PC-9 (cell line): ENCODE data around the gene ASB1. TPM values are rescaled to one million over a fixed set of nuclear protein-coding genes. Genes with fewer than 3 reads are reported as not detected.
"Not testable (repeated sequence)": the region's sequence is repeated elsewhere in the genome, so short reads cannot be mapped to it uniquely, and the experiment has no call there.

Experiments used
- BruUV-seq: library from RNA; stranded (reverse); fragments of 400-500 nt; replicated peaks from 2 replicates; lab custom pipeline; 2021; lab: Mats Ljungman, UMichigan
- CTCF ChIA-PET: fragments of 300-600 bp; sonication (Branson Sonifier 250); formaldehyde crosslinking; loops from one replicate; lab custom pipeline; 2022; ENCODE audit warnings: antibody characterized with exemption; lab: Charles Lee
- POLR2A ChIA-PET: fragments of 300-600 bp; sonication (Branson Sonifier 250); formaldehyde crosslinking; loops from one replicate; lab custom pipeline; 2022; ENCODE audit warnings: antibody characterized with exemption; ENCODE audit not compliant: unreplicated experiment; lab: Charles Lee
- DNase-seq, 2 experiments: peaks; one replicate each; pipeline versions ENCODE4 v3.0.0 to v3.0.0-alpha.2; 2015 to 2022; ENCODE audit warnings: mixed read lengths in 1 of 2
- H2AFZ ChIP-seq: fragments of 200-600 bp; sonication (generic); 2 replicates; pipeline ENCODE4 v1.8.1; 2017; ENCODE audit warnings: antibody characterized with exemption
- H3F3A ChIP-seq: fragments of 200-600 bp; sonication (generic); 2 replicates; pipeline ENCODE4 v1.8.1; 2017; ENCODE audit warnings: antibody characterized with exemption, mild to moderate bottlenecking, low read depth; ENCODE audit not compliant: insufficient read depth
- H3K27ac ChIP-seq: fragments of 200-600 bp; sonication (generic); 2 replicates; pipeline ENCODE4 v1.6.1; 2016; ENCODE audit warnings: mixed run types
- H3K27me3 ChIP-seq: fragments of 200-600 bp; sonication (generic); 2 replicates; pipeline ENCODE4 v1.6.1; 2016; ENCODE audit warnings: low read depth, mixed run types; ENCODE audit not compliant: insufficient read depth
- H3K36me3 ChIP-seq: fragments of 200-600 bp; sonication (generic); 2 replicates; pipeline ENCODE4 v1.6.1; 2016; ENCODE audit warnings: low read depth, mixed run types
- H3K4me1 ChIP-seq: fragments of 200-600 bp; sonication (generic); replicated peaks from 2 replicates; pipeline ENCODE4 v1.6.1; 2016; ENCODE audit warnings: mixed run types; ENCODE audit not compliant: insufficient read depth
- H3K4me2 ChIP-seq: fragments of 200-600 bp; sonication (generic); 2 replicates; pipeline ENCODE4 v1.6.1; 2017; ENCODE audit warnings: mixed run types
- H3K4me3 ChIP-seq: fragments of 200-600 bp; sonication (generic); 2 replicates; pipeline ENCODE4 v1.6.1; 2016; ENCODE audit warnings: mixed run types
- H3K79me2 ChIP-seq: fragments of 200-600 bp; sonication (generic); 2 replicates; pipeline ENCODE4 v1.6.1; 2017; ENCODE audit warnings: low read depth, mixed run types
- H3K9me2 ChIP-seq: fragments of 200-600 bp; sonication (generic); 2 replicates; pipeline ENCODE4 v1.8.1; 2017; ENCODE audit warnings: mild to moderate bottlenecking; ENCODE audit not compliant: insufficient read depth
- H3K9me3 ChIP-seq: fragments of 200-600 bp; sonication (generic); 2 replicates; pipeline ENCODE4 v1.8.1; 2016; ENCODE audit warnings: low read depth; ENCODE audit not compliant: insufficient read depth
- H4K20me1 ChIP-seq: fragments of 200-600 bp; sonication (generic); 2 replicates; pipeline ENCODE4 v1.8.1; 2017; ENCODE audit not compliant: insufficient read depth
- EZH2 ChIP-seq: fragments of 200-600 bp; sonication (generic); IDR thresholded peaks from 2 replicates; pipeline ENCODE4 v1.8.0; 2017; ENCODE audit warnings: antibody characterized with exemption, low read depth
- intact Hi-C: fragments of 100-400 bp; cut with micrococcal nuclease; formaldehyde crosslinking; loops from one replicate; pipeline ENCODE4 v1.10.0; 2022; ENCODE audit not compliant: unreplicated experiment
- total RNA-seq: library from RNA; stranded (reverse); gene quantifications from 2 replicates; pipeline ENCODE4 v1.2.3, GENCODE V29; 2021
- TF ChIP-seq, protein P1 (sequence below): fragments of 200-600 bp; sonication (generic); conservative IDR thresholded peaks from 2 replicates; pipeline ENCODE4 v1.6.1; 2017; ENCODE audit warnings: mixed run types, antibody characterized with exemption, mild to moderate bottlenecking, moderate library complexity

Gene ASB1
- total RNA-seq, 1 experiment from 2014 or later: 56.7 TPM

GRCh38 chr2:238401551-238401950, 25.2 kb upstream of the ASB1 start:
- Histone ChIP-seq H3K4me3 (no peak overlapping the region), H3K4me1 (no peaks in the 10 kb centered on the region), H3K4me2 (no peak overlapping the region), H4K20me1 (no peaks in the 10 kb centered on the region), H3K9me3 (no peaks in the 10 kb centered on the region), H3K27me3 (no peaks in the 10 kb centered on the region), H2AFZ (no peak overlapping the region), H3K36me3 (no peaks in the 10 kb centered on the region), H3K79me2 (no peaks in the 10 kb centered on the region), H3K9me2 (no peaks in the 10 kb centered on the region), H3K27ac (no peak overlapping the region), H3F3A (no peaks in the 10 kb centered on the region)
- intact Hi-C loops: no loop called here
- BruUV-seq: no TSS peak
- DNase-seq: no peak
- ChIA-PET POLR2A (no interaction called here), CTCF (no interaction called here)
- TF ChIP-seq, protein P1, sequence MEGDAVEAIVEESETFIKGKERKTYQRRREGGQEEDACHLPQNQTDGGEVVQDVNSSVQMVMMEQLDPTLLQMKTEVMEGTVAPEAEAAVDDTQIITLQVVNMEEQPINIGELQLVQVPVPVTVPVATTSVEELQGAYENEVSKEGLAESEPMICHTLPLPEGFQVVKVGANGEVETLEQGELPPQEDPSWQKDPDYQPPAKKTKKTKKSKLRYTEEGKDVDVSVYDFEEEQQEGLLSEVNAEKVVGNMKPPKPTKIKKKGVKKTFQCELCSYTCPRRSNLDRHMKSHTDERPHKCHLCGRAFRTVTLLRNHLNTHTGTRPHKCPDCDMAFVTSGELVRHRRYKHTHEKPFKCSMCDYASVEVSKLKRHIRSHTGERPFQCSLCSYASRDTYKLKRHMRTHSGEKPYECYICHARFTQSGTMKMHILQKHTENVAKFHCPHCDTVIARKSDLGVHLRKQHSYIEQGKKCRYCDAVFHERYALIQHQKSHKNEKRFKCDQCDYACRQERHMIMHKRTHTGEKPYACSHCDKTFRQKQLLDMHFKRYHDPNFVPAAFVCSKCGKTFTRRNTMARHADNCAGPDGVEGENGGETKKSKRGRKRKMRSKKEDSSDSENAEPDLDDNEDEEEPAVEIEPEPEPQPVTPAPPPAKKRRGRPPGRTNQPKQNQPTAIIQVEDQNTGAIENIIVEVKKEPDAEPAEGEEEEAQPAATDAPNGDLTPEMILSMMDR: no peak
- no peak for TF ChIP-seq EZH2

DNA sequence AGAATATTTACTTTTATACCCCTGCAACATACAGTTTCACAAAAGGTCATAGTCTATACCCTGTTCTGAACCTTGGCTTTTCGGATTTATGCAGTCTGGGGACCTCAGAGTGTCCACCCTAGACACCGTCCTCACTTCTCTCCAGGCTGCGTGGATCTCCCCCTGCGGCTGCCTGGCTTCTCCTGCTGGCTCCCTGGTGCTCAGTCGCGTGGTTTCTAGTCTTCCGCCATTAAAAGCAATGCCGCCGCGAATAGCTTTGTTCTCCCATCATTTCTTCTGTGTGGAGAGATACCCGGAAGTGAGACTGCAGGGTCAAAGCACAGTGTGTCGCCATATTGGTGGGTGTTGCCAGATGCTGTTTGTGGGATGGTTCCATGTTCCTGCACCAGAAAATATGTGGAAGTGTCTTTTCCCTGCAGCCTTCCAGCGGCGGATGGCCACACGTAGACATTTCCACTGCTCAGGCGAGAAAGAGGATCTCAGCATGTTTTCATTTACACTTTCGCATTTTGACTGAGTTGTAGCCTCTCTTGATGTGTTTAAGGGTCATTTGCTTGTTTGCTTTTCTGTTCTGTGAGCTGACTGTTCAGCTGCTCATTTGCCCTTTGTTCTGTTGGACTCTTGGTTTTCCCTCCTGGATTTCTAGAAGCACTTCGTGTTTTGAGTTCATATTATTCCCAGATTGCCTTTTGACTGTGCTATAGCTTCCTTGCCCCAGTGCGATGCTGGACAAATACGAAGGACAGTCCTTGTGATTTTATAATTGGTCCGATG, 22.9 kb upstream of the ASB1 start:
- BruUV-seq: no TSS peak
- intact Hi-C loops: no loop called here
- Histone ChIP-seq H4K20me1 (no peaks in the 10 kb centered on the region), H2AFZ (no peak overlapping the region), H3K9me2 (no peaks in the 10 kb centered on the region), H3K36me3 (no peaks in the 10 kb centered on the region), H3K27ac (no peak overlapping the region), H3K4me1 (no peaks in the 10 kb centered on the region), H3K4me2 (no peak overlapping the region), H3K27me3 (no peaks in the 10 kb centered on the region), H3F3A (no peaks in the 10 kb centered on the region), H3K9me3 (no peaks in the 10 kb centered on the region), H3K79me2 (no peaks in the 10 kb centered on the region), H3K4me3 (no peak overlapping the region)
- DNase-seq: no peak
- CTCF ChIA-PET: no interaction called here
- TF ChIP-seq EZH2: no peak
- TF ChIP-seq, protein P1: no peak
- POLR2A ChIA-PET: no interaction called here

- Histone ChIP-seq H4K20me1 (no peaks in the 10 kb centered on the region), H3K4me3 (no peak overlapping the region), H3K9me2 (no peaks in the 10 kb centered on the region), H3K27ac (no peak overlapping the region), H3K9me3 (no peaks in the 10 kb centered on the region), H3K4me1 (no peaks in the 10 kb centered on the region), H3K36me3 (no peaks in the 10 kb centered on the region), H3K4me2 (no peak overlapping the region), H3K79me2 (no peaks in the 10 kb centered on the region), H3K27me3 (no peaks in the 10 kb centered on the region), H3F3A (no peaks in the 10 kb centered on the region), H2AFZ (no peak overlapping the region)
- ChIA-PET POLR2A (no interaction called here), CTCF (no interaction called here)
- TF ChIP-seq, protein P1: no peak
- no peak for TF ChIP-seq EZH2
- intact Hi-C loops: no loop called here
- BruUV-seq: no TSS peak
- DNase-seq: no peak
Measured at GRCh38 chr2:238404406-238405216, 22.1 kb upstream of the ASB1 start.

DNA sequence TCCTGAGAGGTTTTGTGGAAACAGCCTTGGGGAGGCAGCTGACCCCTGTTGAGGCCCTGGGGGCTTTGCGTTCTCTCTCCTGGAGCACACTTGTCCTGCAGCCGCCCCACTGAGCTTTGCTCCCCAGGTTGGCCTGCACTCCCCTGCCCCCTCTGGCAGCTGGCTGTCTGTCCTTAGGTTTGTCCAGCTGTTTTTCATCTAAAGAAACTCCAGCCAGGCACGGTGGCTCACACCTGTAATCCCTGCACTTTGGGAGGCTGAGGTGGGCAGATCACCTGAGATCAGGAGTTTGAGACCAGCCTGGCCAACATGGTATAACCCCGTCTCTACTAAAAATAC, 21.5 kb upstream of the ASB1 start:
- H3K4me2 ChIP-seq, H3K79me2 ChIP-seq, H3F3A ChIP-seq, H3K27ac ChIP-seq, CTCF ChIA-PET, H2AFZ ChIP-seq, H3K4me1 ChIP-seq, POLR2A ChIA-PET, H3K9me2 ChIP-seq, H3K27me3 ChIP-seq, DNase-seq, intact Hi-C loops, BruUV-seq, H3K4me3 ChIP-seq, H4K20me1 ChIP-seq, H3K9me3 ChIP-seq, H3K36me3 ChIP-seq: not testable (repeated sequence)
